Esophagus squamous epithelium (tissue), 5 donors: Measurements from ENCODE around the gene ANKRD31. TPM values are rescaled to one million over a fixed set of nuclear protein-coding genes. Genes with fewer than 3 reads are reported as not detected.

Experiments
- DNase-seq: peaks from one replicate; lab custom pipeline; 2025; lab: John Stamatoyannopoulos, UW
- H3K27ac ChIP-seq, 4 donors: fragments of 200-600 bp; sonication (generic); one replicate each; pipeline ENCODE4 v1.5.1; 2016 to 2019; ENCODE audit warnings: mild to moderate bottlenecking in 1 of 4
- H3K27me3 ChIP-seq, 4 donors: fragments of 200-600 bp; sonication (generic); 1 replicate in 3 of 4; 2 replicates in 1 of 4; pipeline versions ENCODE4 v1.5.1 to v1.6.0; 2017 to 2021; ENCODE audit warnings: antibody characterized with exemption in 1 of 4
- H3K36me3 ChIP-seq, 3 donors: fragments of 200-600 bp; sonication (generic); one replicate each; pipeline ENCODE4 v1.5.1; 2016 to 2019
- H3K4me1 ChIP-seq, 3 donors: fragments of 200-600 bp; sonication (generic); one replicate each; pipeline ENCODE4 v1.5.1; 2017 to 2019
- H3K4me3 ChIP-seq, 4 donors: fragments of 200-600 bp; sonication (generic); 1 replicate in 3 of 4; 2 replicates in 1 of 4; pipeline ENCODE4 v1.5.1; 2016 to 2019; ENCODE audit warnings: mild to moderate bottlenecking in 2 of 4, moderate library complexity in 1 of 4
- H3K9me3 ChIP-seq, 3 donors: fragments of 200-600 bp; sonication (generic); one replicate each; pipeline ENCODE4 v1.5.1; 2016 to 2019
- CTCF ChIP-seq, 6 experiments: fragments of 450-650 bp in 4 of 6; fragments of 200-600 bp in 2 of 6; sonication (generic) in 2 of 6; IDR thresholded peaks; one replicate each; pipeline ENCODE4 v1.5.1; 2016 to 2019; ENCODE audit warnings: antibody characterized with exemption in 6 of 6, mild to moderate bottlenecking in 4 of 6, moderate library complexity in 4 of 6
- POLR2A ChIP-seq, 4 donors: fragments of 450-650 bp; IDR thresholded peaks; one replicate each; pipeline ENCODE4 v1.6.1; 2017; ENCODE audit warnings: antibody characterized with exemption in 4 of 4, mild to moderate bottlenecking in 4 of 4, moderate library complexity in 3 of 4
- WGBS, 2 donors: methylation state at CpG; one replicate each; pipeline ENCODE4 v1.1.5; 2018; 5-methylcytosine and 5-hydroxymethylcytosine counted together
- intact Hi-C: fragments of 100-400 bp; cut with DNase I; formaldehyde crosslinking; loops from one replicate; pipeline ENCODE4 v1.15.0; 2022
- total RNA-seq, 4 donors: library from RNA; depleted of rRNA; stranded (reverse); fragments of >200 nt; gene quantifications; one replicate each; pipeline ENCODE4 v1.1.0, GENCODE V29; 2016
- donor health status: DM: yes; HTN: yes; CAD: no.

The ANKRD31 gene
- total RNA-seq, 4 donors from 2014 or later = 0.19 to 1.1 (median 0.54) TPM

GRCh38 chr5:75078027-75078426, 158.7 kb downstream of the ANKRD31 start:
- H3K27ac ChIP-seq = no peak overlapping the region
- 78 to 81% methylated on average over 5 of the region's 5 CpGs for WGBS, 2 donors
- no peak for DNase-seq
- H3K27me3 ChIP-seq = no peaks in the 10 kb centered on the region
- H3K9me3 ChIP-seq = no peaks in the 10 kb centered on the region
- no peak overlapping the region for H3K4me3 ChIP-seq
- intact Hi-C loops = no loop called here
- no peaks in the 10 kb centered on the region for H3K36me3 ChIP-seq
- no peaks in the 10 kb centered on the region for H3K4me1 ChIP-seq
- TF ChIP-seq CTCF (IDR thresholded peaks at IDR 0.05) = no peak
- no peak for TF ChIP-seq POLR2A (IDR thresholded peaks at IDR 0.05)

GRCh38 chr5:75072061-75072460, 164.6 kb downstream of the ANKRD31 start:
- H3K27me3 ChIP-seq = no peaks in the 10 kb centered on the region
- intact Hi-C loops = no loop called here
- H3K9me3 ChIP-seq = no peaks in the 10 kb centered on the region
- no peak for DNase-seq
- no peaks in the 10 kb centered on the region for H3K36me3 ChIP-seq
- TF ChIP-seq POLR2A (IDR thresholded peaks at IDR 0.05) (no peak), CTCF (IDR thresholded peaks at IDR 0.05) (no peak)
- no peak overlapping the region for H3K27ac ChIP-seq
- no peak overlapping the region for H3K4me3 ChIP-seq
- no peaks in the 10 kb centered on the region for H3K4me1 ChIP-seq

GRCh38 chr5:75071100-75071499, 165.6 kb downstream of the ANKRD31 start:
- H3K36me3 ChIP-seq = no peaks in the 10 kb centered on the region
- H3K4me1 ChIP-seq = no peaks in the 10 kb centered on the region
- DNase-seq = no peak
- no peak overlapping the region for H3K27ac ChIP-seq
- no peaks in the 10 kb centered on the region for H3K9me3 ChIP-seq
- intact Hi-C loops = no loop called here
- H3K27me3 ChIP-seq = no peaks in the 10 kb centered on the region
- TF ChIP-seq CTCF (IDR thresholded peaks at IDR 0.05) = no peak
- no peak for TF ChIP-seq POLR2A (IDR thresholded peaks at IDR 0.05)
- H3K4me3 ChIP-seq = no peak overlapping the region

- H3K4me1 ChIP-seq = no peaks in the 10 kb centered on the region
- intact Hi-C loops = no loop called here
- no peak for DNase-seq
- H3K27ac ChIP-seq = no peak overlapping the region
- H3K36me3 ChIP-seq = no peaks in the 10 kb centered on the region
- no peaks in the 10 kb centered on the region for H3K27me3 ChIP-seq
- 81 to 84% methylated on average over 3 of the region's 3 CpGs for WGBS, 2 donors
- TF ChIP-seq CTCF (IDR thresholded peaks at IDR 0.05) (no peak), POLR2A (IDR thresholded peaks at IDR 0.05) (no peak)
- no peak overlapping the region for H3K4me3 ChIP-seq
- H3K9me3 ChIP-seq = no peaks in the 10 kb centered on the region
These were observed 169.2 kb downstream of the ANKRD31 start for GRCh38 chr5:75067434-75067833.

GRCh38 chr5:75062925-75063531, 173.7 kb downstream of the ANKRD31 start:
- Histone ChIP-seq H3K4me1 (no peaks in the 10 kb centered on the region), H3K27me3 (no peaks in the 10 kb centered on the region), H3K9me3 (no peaks in the 10 kb centered on the region), H3K36me3 (no peaks in the 10 kb centered on the region), H3K4me3 (no peak overlapping the region), H3K27ac (no peak overlapping the region)
- no peak for DNase-seq
- TF ChIP-seq POLR2A (IDR thresholded peaks at IDR 0.05) (no peak), CTCF (IDR thresholded peaks at IDR 0.05) (no peak)
- intact Hi-C loops = no loop called here
- WGBS, 2 donors = 81 to 82% methylated on average over 2 of the region's 2 CpGs
